Tibial nerve (tissue), 4 donors: ENCODE measurements around the gene SGPP2.

Source experiments
- EP300 ChIP-seq, 2 donors: sonication (generic); formaldehyde crosslinking; IDR thresholded peaks; one replicate each; pipeline ENCODE4 v1.6.1; 2017; ENCODE audit warnings: antibody characterized with exemption in 2 of 2, mild to moderate bottlenecking in 1 of 2
- TF ChIP-seq, protein P1 (sequence below), 5 experiments: fragments of 200-600 bp in 3 of 5; fragments of 450-650 bp in 2 of 5; sonication (generic) in 3 of 5; IDR thresholded peaks; one replicate each; pipeline ENCODE4 v1.5.1; 2016 to 2019; ENCODE audit warnings: antibody characterized with exemption in 5 of 5, mild to moderate bottlenecking in 3 of 5, moderate library complexity in 2 of 5

- TF ChIP-seq, protein P1, sequence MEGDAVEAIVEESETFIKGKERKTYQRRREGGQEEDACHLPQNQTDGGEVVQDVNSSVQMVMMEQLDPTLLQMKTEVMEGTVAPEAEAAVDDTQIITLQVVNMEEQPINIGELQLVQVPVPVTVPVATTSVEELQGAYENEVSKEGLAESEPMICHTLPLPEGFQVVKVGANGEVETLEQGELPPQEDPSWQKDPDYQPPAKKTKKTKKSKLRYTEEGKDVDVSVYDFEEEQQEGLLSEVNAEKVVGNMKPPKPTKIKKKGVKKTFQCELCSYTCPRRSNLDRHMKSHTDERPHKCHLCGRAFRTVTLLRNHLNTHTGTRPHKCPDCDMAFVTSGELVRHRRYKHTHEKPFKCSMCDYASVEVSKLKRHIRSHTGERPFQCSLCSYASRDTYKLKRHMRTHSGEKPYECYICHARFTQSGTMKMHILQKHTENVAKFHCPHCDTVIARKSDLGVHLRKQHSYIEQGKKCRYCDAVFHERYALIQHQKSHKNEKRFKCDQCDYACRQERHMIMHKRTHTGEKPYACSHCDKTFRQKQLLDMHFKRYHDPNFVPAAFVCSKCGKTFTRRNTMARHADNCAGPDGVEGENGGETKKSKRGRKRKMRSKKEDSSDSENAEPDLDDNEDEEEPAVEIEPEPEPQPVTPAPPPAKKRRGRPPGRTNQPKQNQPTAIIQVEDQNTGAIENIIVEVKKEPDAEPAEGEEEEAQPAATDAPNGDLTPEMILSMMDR (IDR thresholded peaks at IDR 0.05), result no peak
- TF ChIP-seq EP300 (IDR thresholded peaks at IDR 0.05), result no peak
Observed at GRCh38 chr2:222563106-222563718, 138.9 kb downstream of the SGPP2 start.
